D721Med (cell line): ENCODE measurements around the gene TIE1.

ENCODE experiments used
- DNase-seq: peaks from one replicate; pipeline ENCODE4 v3.0.0; 2011; ENCODE audit warnings: low spot score; ENCODE audit not compliant: insufficient read length
- FAIRE-seq: peaks from 2 replicates; lab custom pipeline; 2011; peaks lifted over from hg19 to GRCh38; lab: Jason Lieb, UNC
- CTCF ChIP-seq: IDR thresholded peaks from 2 replicates; pipeline ENCODE4 v1.5.1; 2012; ENCODE audit warnings: mild to moderate bottlenecking, control low read depth; ENCODE audit not compliant: insufficient read depth; ENCODE audit errors: missing control alignments

Gene TIE1

GRCh38 chr1:43300378-43301094 is at the start of gene TIE1:
TSS of gene TIE1 (plus strand) at chr1:43300982. CDS start at chr1:43301072, 90 bp downstream.
- no peak for TF ChIP-seq CTCF
- FAIRE-seq (no peak), DNase-seq (no peak)

GRCh38 chr1:43251024-43251423 is 49.8 kb upstream of the TIE1 start:
- TF ChIP-seq CTCF: no peak
- FAIRE-seq (no peak), DNase-seq (no peak)

- DNase-seq: no peak
- no peak for FAIRE-seq
- TF ChIP-seq CTCF: no peak
Measured at GRCh38 chr1:43252225-43252624, 48.6 kb upstream of the TIE1 start.

GRCh38 chr1:43253173-43253572 is 47.6 kb upstream of the TIE1 start:
- no peak for TF ChIP-seq CTCF
- DNase-seq: no peak
- FAIRE-seq: no peak

- FAIRE-seq (no peak), DNase-seq (no peak)
- no peak for TF ChIP-seq CTCF
Measured at GRCh38 chr1:43253876-43254275, 46.9 kb upstream of the TIE1 start.

- no peak for FAIRE-seq
- DNase-seq: no peak
- TF ChIP-seq CTCF: no peak
Measured at GRCh38 chr1:43255438-43256210, 45.2 kb upstream of the TIE1 start.
